Regular cardiac myocyte (primary cell): ENCODE data around the gene PRR20D. TPM values are rescaled to one million over a fixed set of nuclear protein-coding genes. Genes with fewer than 3 reads are reported as not detected.

Experiments used
- total RNA-seq: library from RNA; depleted of rRNA; stranded (reverse); fragments of >200 nt; gene quantifications from 2 replicates; pipeline ENCODE4 v1.2.3, GENCODE V29; 2014

PRR20D gene
- not detected in 2 replicates for total RNA-seq

GRCh38 chr13:57160332-57160731 is at the start of gene PRR20D:
Gene PRR20D (plus strand): TSS chr13:57160632. CDS start chr13:57161019, 387 bp downstream.

GRCh38 chr13:57140235-57140968 is 20.0 kb upstream of the PRR20D start, which contains the start of gene PRR20A:
Gene PRR20A (plus strand): TSS chr13:57140918. CDS start chr13:57141305, 387 bp downstream.

GRCh38 chr13:57147188-57147587 is 13.2 kb upstream of the PRR20D start, which contains the start of gene PRR20B:
Gene PRR20B (plus strand): TSS chr13:57147488. CDS start chr13:57147875, 387 bp downstream.

GRCh38 chr13:57153761-57154160 is 6.7 kb upstream of the PRR20D start, which contains the start of gene PRR20C:
Gene PRR20C (plus strand): TSS chr13:57154061. CDS start chr13:57154448, 387 bp downstream.

GRCh38 chr13:57166897-57167296 is 6.5 kb downstream of the PRR20D start, which contains the start of gene PRR20E:
Gene PRR20E (plus strand): TSS chr13:57167197. CDS start chr13:57167584, 387 bp downstream.

Other genes with a start within 250 kb of the PRR20D start
- gene PRR20A, start 19.7 kb upstream of the PRR20D start, total RNA-seq, result not detected in 2 replicates
- gene PRR20B, start 13.1 kb upstream of the PRR20D start, total RNA-seq, result not detected in 2 replicates
- gene PRR20C, start 6.6 kb upstream of the PRR20D start, total RNA-seq, result not detected in 2 replicates
- gene PRR20E, start 6.6 kb downstream of the PRR20D start, total RNA-seq, result not detected in 2 replicates